Testis (tissue), 2 donors: ENCODE results near the gene KDM5C.

Experiments used
- POLR2A ChIP-seq: fragments of 450-650 bp; IDR thresholded peaks from one replicate; pipeline ENCODE4 v1.6.1; 2017; ENCODE audit warnings: antibody characterized with exemption, mild to moderate bottlenecking, moderate library complexity
- TF ChIP-seq, protein P1 (sequence below), 3 experiments: fragments of 450-650 bp in 2 of 3; fragments of 200-600 bp in 1 of 3; sonication (generic) in 1 of 3; IDR thresholded peaks; one replicate each; pipeline ENCODE4 v1.5.1; 2016 to 2019; ENCODE audit warnings: antibody characterized with exemption in 3 of 3, mild to moderate bottlenecking in 2 of 3, moderate library complexity in 1 of 3

DNA sequence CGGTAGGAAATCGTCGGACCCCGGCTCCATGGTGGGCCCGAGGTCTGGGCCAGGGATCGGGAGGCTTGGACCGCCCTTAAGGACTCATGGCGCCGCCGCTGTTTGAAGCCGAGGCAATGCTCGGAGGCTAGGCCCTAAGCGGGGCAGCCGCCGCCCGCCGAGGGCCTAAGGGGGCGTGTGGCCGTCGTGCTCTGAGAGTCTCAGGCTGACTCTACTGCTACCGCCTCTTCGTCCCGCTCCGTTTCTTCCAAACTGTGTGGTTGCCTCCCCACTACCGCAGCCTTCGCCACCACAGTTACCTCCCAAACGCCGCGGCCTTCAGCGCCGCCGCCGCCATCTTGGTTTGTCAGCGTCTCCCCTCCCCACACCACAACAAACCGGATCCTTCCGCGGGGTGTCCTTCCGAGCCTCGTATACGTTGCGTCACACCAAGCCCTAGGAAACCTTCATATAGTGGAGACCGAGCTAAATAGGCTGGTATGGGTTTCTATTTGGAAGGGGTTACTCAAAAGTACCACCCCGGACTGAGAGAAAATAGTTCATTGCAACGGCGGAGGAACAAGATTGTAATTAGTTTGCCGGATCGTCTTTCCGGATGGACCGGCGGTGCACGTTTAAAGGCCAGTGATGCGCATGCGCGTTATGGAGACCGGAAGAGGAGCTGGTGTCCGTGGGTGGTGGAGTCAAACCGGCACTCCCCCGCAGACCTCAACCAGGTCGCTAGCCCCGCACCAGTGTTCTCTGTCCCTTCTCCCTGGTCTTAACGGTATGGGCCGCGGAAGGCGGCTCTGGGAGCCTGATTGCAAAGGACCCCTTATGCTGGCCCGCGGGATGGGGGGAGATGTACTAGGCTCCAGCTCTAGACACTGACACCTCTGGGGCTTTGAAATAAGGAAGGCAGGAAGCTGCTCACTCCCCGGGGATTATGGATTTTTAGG, at the start of gene KDM5C:
- no peak for TF ChIP-seq POLR2A
- TF ChIP-seq, protein P1, sequence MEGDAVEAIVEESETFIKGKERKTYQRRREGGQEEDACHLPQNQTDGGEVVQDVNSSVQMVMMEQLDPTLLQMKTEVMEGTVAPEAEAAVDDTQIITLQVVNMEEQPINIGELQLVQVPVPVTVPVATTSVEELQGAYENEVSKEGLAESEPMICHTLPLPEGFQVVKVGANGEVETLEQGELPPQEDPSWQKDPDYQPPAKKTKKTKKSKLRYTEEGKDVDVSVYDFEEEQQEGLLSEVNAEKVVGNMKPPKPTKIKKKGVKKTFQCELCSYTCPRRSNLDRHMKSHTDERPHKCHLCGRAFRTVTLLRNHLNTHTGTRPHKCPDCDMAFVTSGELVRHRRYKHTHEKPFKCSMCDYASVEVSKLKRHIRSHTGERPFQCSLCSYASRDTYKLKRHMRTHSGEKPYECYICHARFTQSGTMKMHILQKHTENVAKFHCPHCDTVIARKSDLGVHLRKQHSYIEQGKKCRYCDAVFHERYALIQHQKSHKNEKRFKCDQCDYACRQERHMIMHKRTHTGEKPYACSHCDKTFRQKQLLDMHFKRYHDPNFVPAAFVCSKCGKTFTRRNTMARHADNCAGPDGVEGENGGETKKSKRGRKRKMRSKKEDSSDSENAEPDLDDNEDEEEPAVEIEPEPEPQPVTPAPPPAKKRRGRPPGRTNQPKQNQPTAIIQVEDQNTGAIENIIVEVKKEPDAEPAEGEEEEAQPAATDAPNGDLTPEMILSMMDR (IDR thresholded peaks at IDR 0.05) = no peak
